GM12878 (cell line): Measurements from ENCODE around the gene ZFP91. TPM values are rescaled to one million over a fixed set of nuclear protein-coding genes. Genes with fewer than 3 reads are reported as not detected.

ENCODE experiments used
- BHLHE40 ChIP-seq, 2 experiments: fragments of 450-650 bp in 1 of 2; IDR thresholded peaks; 2 replicates each; pipeline ENCODE4 v1.6.1; 2011 to 2017; ENCODE audit warnings: low read depth in 2 of 2, borderline replicate concordance in 1 of 2, improper control_type of control experiment in 1 of 2, low read length in 1 of 2, mild to moderate bottlenecking in 1 of 2
- CBFB ChIP-seq: IDR thresholded peaks from 2 replicates; pipeline ENCODE4 v1.6.1; 2016; ENCODE audit warnings: antibody characterized with exemption, low read depth
- CBX3 ChIP-seq: fragments of 200-600 bp; sonication (generic); IDR thresholded peaks from 2 replicates; pipeline ENCODE4 v1.6.1; 2016; ENCODE audit warnings: low read depth, borderline replicate concordance
- CHD2 ChIP-seq: IDR thresholded peaks from 2 replicates; pipeline ENCODE4 v1.6.1; 2011; ENCODE audit warnings: low read depth, low read length, improper control_type of control experiment, borderline replicate concordance
- EED ChIP-seq: sonication (generic); IDR thresholded peaks from 2 replicates; pipeline ENCODE4 v1.6.1; 2016; ENCODE audit warnings: antibody characterized with exemption, low read depth
- ETV6 ChIP-seq, 2 experiments: fragments of 450-650 bp in 1 of 2; IDR thresholded peaks in 1 of 2; conservative IDR thresholded peaks in 1 of 2; 2 replicates each; pipeline ENCODE4 v1.6.1; 2014; ENCODE audit warnings: antibody characterized with exemption in 1 of 2, borderline replicate concordance in 1 of 2, low read depth in 1 of 2, mild to moderate bottlenecking in 1 of 2, moderate library complexity in 1 of 2
- FOXK2 ChIP-seq: fragments of 450-650 bp; IDR thresholded peaks from 2 replicates; pipeline ENCODE4 v1.6.1; 2017; ENCODE audit warnings: mild to moderate bottlenecking, moderate library complexity
- HDGF ChIP-seq: fragments of 450-650 bp; IDR thresholded peaks from 2 replicates; pipeline ENCODE4 v1.6.1; 2016; ENCODE audit warnings: antibody characterized with exemption
- IKZF1 ChIP-seq: fragments of 450-650 bp; conservative IDR thresholded peaks from 2 replicates; pipeline ENCODE4 v1.6.1; 2017; ENCODE audit warnings: antibody characterized with exemption, mild to moderate bottlenecking
- IKZF2 ChIP-seq, 2 experiments: fragments of 450-650 bp; IDR thresholded peaks; 2 replicates each; pipeline ENCODE4 v1.6.1; 2017; ENCODE audit warnings: mild to moderate bottlenecking in 2 of 2, moderate library complexity in 2 of 2
- IRF4 ChIP-seq: IDR thresholded peaks from 2 replicates; pipeline ENCODE4 v1.6.1; 2011; ENCODE audit warnings: low read depth, low read length
- JUND ChIP-seq: IDR thresholded peaks from 2 replicates; pipeline ENCODE4 v1.6.1; 2012; ENCODE audit warnings: low read depth, mild to moderate bottlenecking, low read length, improper control_type of control experiment, moderate library complexity
- MEF2A ChIP-seq: IDR thresholded peaks from 2 replicates; pipeline ENCODE4 v1.6.1; 2011; ENCODE audit warnings: low read depth, mild to moderate bottlenecking, low read length, moderate library complexity; ENCODE audit not compliant: insufficient read depth
- MLLT1 ChIP-seq: fragments of 450-650 bp; IDR thresholded peaks from 2 replicates; pipeline ENCODE4 v1.6.1; 2016; ENCODE audit warnings: mild to moderate bottlenecking
- MYC ChIP-seq: IDR thresholded peaks from 2 replicates; pipeline ENCODE4 v1.6.1; 2011; ENCODE audit warnings: mild to moderate bottlenecking, low read length, moderate library complexity, inconsistent platforms; ENCODE audit not compliant: insufficient read depth, insufficient replicate concordance, insufficient read length, severe bottlenecking
- NBN ChIP-seq: fragments of 450-650 bp; IDR thresholded peaks from 2 replicates; pipeline ENCODE4 v1.6.1; 2016
- NR2C2 ChIP-seq: IDR thresholded peaks from 2 replicates; pipeline ENCODE4 v1.6.1; 2011; ENCODE audit warnings: borderline replicate concordance, low read depth; ENCODE audit not compliant: control insufficient read depth, insufficient read length
- PKNOX1 ChIP-seq: fragments of 450-650 bp; IDR thresholded peaks from 2 replicates; pipeline ENCODE4 v1.6.1; 2016; ENCODE audit warnings: mild to moderate bottlenecking
- POLR2A ChIP-seq: IDR thresholded peaks from 2 replicates; pipeline ENCODE4 v1.6.1; 2011; ENCODE audit warnings: low read depth, mild to moderate bottlenecking, low read length
- RAD21 ChIP-seq: IDR thresholded peaks from 2 replicates; pipeline ENCODE4 v1.6.1; 2011; ENCODE audit warnings: mild to moderate bottlenecking, low read depth, low read length, moderate library complexity; ENCODE audit not compliant: insufficient read depth
- YY1 ChIP-seq: IDR thresholded peaks from 2 replicates; pipeline ENCODE4 v1.6.1; 2011; ENCODE audit warnings: low read depth, mild to moderate bottlenecking, low read length
- ZNF622 ChIP-seq: fragments of 450-650 bp; IDR thresholded peaks from 2 replicates; pipeline ENCODE4 v1.6.1; 2017; ENCODE audit warnings: mild to moderate bottlenecking, inconsistent platforms
- polyA plus RNA-seq, 11 experiments: library from polyadenylated mRNA; depleted of rRNA in 4 of 11; unstranded in 6 of 11; stranded (reverse) in 5 of 11; fragments of >200 nt; fragmentation: Nextera tagmentation in 4 of 11; fragmentation: Illumina TruSeq in 1 of 11; extraction: Ambion mirVana in 4 of 11; extraction: Trizol in 1 of 11; gene quantifications; 1 replicate in 1 of 11; 2 replicates in 10 of 11; pipeline versions ENCODE4 v1.2.1 to v1.2.3, GENCODE V29; 2011 to 2016; ENCODE audit warnings: inconsistent platforms in 2 of 11, missing spikeins in 2 of 11, low read depth in 1 of 11
- total RNA-seq, 4 experiments: library from RNA; depleted of rRNA in 3 of 4; stranded (reverse); fragments of >200 nt in 3 of 4; fragmentation: Illumina TruSeq in 1 of 4; extraction: Trizol in 1 of 4; gene quantifications; 2 replicates each; pipeline versions ENCODE4 v1.2.1 to v1.2.3, GENCODE V29; 2013 to 2021
- TF ChIP-seq, protein P1 (sequence below): fragments of 450-650 bp; IDR thresholded peaks from 2 replicates; pipeline ENCODE4 v1.6.1; 2017; ENCODE audit warnings: mild to moderate bottlenecking, moderate library complexity
- TF ChIP-seq, protein P2 (sequence below): fragments of 450-650 bp; IDR thresholded peaks from 2 replicates; pipeline ENCODE4 v1.6.1; 2014; ENCODE audit warnings: mild to moderate bottlenecking

ZFP91 gene
- total and polyA plus RNA-seq, 10 of the 15 experiments (the other 5 are each of a cell fraction or from before 2014, with no cell fraction given): 12.9 to 54.1 (median 31.7) TPM

- TF ChIP-seq EED (peak; percentile 86), BHLHE40 (IDR thresholded peaks at IDR 0.05; ENCODE audit: borderline replicate concordance in 1 of 2, low read depth in 2 of 2, low read length in 1 of 2) (peak; percentile 34 to 57; a peak in 2 of 4 replicates), NR2C2 (no peak), RAD21 (peak; percentile 57; the same call in 1 of the 2 replicates), POLR2A (no peak), IKZF2 (IDR thresholded peaks at IDR 0.05) (peak; percentile 75 to 84; a peak in 3 of 4 replicates), PKNOX1 (peak; percentile 51; the same call in 1 of the 2 replicates), IRF4 (peak; percentile 79), HDGF (no peak), FOXK2 (no peak), ETV6 (conservative IDR thresholded peaks at IDR 0.05 in 1 of 2, IDR thresholded peaks at IDR 0.05 in 1 of 2; ENCODE audit: borderline replicate concordance in 1 of 2, low read depth in 1 of 2) (no peak), NBN (peak; percentile 84), MEF2A (0 out of 2 replicates have a peak, but pooled peaks have one; percentile 11), CBFB (0 out of 2 replicates have a peak, but pooled peaks have one; percentile 65), ZNF622 (no peak), MLLT1 (peak; percentile 79), IKZF1 (peak; percentile 84), YY1 (peak; percentile 83), MYC (no peak), JUND (no peak), CBX3 (no peak), CHD2 (peak; percentile 40; the same call in 1 of the 2 replicates)
- TF ChIP-seq, protein P1, sequence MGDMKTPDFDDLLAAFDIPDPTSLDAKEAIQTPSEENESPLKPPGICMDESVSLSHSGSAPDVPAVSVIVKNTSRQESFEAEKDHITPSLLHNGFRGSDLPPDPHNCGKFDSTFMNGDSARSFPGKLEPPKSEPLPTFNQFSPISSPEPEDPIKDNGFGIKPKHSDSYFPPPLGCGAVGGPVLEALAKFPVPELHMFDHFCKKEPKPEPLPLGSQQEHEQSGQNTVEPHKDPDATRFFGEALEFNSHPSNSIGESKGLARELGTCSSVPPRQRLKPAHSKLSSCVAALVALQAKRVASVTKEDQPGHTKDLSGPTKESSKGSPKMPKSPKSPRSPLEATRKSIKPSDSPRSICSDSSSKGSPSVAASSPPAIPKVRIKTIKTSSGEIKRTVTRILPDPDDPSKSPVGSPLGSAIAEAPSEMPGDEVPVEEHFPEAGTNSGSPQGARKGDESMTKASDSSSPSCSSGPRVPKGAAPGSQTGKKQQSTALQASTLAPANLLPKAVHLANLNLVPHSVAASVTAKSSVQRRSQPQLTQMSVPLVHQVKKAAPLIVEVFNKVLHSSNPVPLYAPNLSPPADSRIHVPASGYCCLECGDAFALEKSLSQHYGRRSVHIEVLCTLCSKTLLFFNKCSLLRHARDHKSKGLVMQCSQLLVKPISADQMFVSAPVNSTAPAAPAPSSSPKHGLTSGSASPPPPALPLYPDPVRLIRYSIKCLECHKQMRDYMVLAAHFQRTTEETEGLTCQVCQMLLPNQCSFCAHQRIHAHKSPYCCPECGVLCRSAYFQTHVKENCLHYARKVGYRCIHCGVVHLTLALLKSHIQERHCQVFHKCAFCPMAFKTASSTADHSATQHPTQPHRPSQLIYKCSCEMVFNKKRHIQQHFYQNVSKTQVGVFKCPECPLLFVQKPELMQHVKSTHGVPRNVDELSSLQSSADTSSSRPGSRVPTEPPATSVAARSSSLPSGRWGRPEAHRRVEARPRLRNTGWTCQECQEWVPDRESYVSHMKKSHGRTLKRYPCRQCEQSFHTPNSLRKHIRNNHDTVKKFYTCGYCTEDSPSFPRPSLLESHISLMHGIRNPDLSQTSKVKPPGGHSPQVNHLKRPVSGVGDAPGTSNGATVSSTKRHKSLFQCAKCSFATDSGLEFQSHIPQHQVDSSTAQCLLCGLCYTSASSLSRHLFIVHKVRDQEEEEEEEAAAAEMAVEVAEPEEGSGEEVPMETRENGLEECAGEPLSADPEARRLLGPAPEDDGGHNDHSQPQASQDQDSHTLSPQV: peak; percentile 33; the same call in 1 of the 2 replicates
- TF ChIP-seq, protein P2, sequence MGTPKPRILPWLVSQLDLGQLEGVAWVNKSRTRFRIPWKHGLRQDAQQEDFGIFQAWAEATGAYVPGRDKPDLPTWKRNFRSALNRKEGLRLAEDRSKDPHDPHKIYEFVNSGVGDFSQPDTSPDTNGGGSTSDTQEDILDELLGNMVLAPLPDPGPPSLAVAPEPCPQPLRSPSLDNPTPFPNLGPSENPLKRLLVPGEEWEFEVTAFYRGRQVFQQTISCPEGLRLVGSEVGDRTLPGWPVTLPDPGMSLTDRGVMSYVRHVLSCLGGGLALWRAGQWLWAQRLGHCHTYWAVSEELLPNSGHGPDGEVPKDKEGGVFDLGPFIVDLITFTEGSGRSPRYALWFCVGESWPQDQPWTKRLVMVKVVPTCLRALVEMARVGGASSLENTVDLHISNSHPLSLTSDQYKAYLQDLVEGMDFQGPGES: no peak
These were observed 68.4 kb downstream of the ZFP91 start (continued) for GRCh38 chr11:58647141-58647699.
